ENCODE results near the gene PRDM2.

DNA sequence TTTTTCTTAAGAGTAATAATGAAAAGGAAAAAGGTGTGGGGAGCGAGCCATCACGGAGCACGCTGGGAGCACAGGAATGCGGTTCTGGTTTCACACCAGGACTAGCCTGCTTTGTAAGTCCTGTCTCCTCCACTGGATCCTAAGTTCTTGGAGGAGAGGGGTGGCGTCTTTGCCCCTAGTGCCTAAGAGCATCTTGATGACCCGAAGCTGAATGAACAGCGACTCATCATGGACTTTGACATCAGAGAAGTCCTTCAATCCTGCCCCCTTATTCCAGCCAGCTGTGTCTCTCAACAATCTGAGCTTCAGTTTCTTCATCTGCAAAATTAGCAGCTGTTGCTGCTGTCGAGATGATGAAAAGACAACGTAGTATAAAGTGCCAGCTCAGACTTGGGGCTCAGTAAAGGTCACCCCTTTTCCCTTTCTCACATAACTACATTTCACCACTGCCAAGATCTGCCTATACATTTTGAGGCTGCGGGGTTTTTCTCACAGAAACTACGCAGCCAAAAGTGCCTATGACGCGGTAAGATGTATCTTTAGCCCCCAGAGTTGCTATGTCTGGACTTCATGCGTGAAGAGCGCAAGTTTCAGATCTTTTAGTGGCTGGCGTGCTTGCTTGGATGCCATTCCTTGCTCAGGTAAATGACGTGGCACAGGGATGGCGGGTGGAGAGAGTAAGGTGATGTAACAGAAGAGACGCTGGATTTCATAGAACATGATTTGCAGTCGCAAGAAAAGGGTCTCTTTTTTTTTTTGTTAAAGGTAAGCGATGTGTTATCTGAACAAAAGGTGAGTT, 4.9 kb upstream of the PRDM2 start:
- TF ChIP-seq POLR2A (IDR thresholded peaks at IDR 0.05), result no peak
- TF ChIP-seq, protein P1, sequence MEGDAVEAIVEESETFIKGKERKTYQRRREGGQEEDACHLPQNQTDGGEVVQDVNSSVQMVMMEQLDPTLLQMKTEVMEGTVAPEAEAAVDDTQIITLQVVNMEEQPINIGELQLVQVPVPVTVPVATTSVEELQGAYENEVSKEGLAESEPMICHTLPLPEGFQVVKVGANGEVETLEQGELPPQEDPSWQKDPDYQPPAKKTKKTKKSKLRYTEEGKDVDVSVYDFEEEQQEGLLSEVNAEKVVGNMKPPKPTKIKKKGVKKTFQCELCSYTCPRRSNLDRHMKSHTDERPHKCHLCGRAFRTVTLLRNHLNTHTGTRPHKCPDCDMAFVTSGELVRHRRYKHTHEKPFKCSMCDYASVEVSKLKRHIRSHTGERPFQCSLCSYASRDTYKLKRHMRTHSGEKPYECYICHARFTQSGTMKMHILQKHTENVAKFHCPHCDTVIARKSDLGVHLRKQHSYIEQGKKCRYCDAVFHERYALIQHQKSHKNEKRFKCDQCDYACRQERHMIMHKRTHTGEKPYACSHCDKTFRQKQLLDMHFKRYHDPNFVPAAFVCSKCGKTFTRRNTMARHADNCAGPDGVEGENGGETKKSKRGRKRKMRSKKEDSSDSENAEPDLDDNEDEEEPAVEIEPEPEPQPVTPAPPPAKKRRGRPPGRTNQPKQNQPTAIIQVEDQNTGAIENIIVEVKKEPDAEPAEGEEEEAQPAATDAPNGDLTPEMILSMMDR (IDR thresholded peaks at IDR 0.05), result no peak
